Esophagus muscularis mucosa (tissue), 4 donors: Measurements from ENCODE around the gene FKBP5.

ENCODE experiments used
- CTCF ChIP-seq, 3 experiments: fragments of 200-600 bp in 2 of 3; fragments of 450-650 bp in 1 of 3; sonication (generic) in 2 of 3; IDR thresholded peaks; one replicate each; pipeline ENCODE4 v1.5.1; 2017 to 2019; ENCODE audit warnings: antibody characterized with exemption in 3 of 3, mild to moderate bottlenecking in 2 of 3, moderate library complexity in 1 of 3
- EP300 ChIP-seq: sonication (generic); formaldehyde crosslinking; IDR thresholded peaks from one replicate; pipeline ENCODE4 v1.6.1; 2017; ENCODE audit warnings: antibody characterized with exemption
- POLR2A ChIP-seq: fragments of 450-650 bp; IDR thresholded peaks from one replicate; pipeline ENCODE4 v1.6.1; 2017; ENCODE audit warnings: antibody characterized with exemption, moderate library complexity, mild to moderate bottlenecking, low read depth
- POLR2AphosphoS5 ChIP-seq, 2 donors: sonication (generic); formaldehyde crosslinking; IDR thresholded peaks; one replicate each; pipeline ENCODE4 v1.6.1; 2017; ENCODE audit warnings: antibody characterized with exemption in 2 of 2

GRCh38 chr6:35611240-35611639 lies 77.5 kb downstream of the FKBP5 start:
- TF ChIP-seq CTCF (IDR thresholded peaks at IDR 0.05) (no peak), EP300 (no peak), POLR2AphosphoS5 (IDR thresholded peaks at IDR 0.05) (no peak), POLR2A (no peak)
